ENCODE data around the gene VTI1B.
"Not testable (repeated sequence)": the region's sequence is repeated elsewhere in the genome, so short reads cannot be mapped to it uniquely, and the experiment has no call there.

Gene VTI1B, protein sequence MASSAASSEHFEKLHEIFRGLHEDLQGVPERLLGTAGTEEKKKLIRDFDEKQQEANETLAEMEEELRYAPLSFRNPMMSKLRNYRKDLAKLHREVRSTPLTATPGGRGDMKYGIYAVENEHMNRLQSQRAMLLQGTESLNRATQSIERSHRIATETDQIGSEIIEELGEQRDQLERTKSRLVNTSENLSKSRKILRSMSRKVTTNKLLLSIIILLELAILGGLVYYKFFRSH

DNA sequence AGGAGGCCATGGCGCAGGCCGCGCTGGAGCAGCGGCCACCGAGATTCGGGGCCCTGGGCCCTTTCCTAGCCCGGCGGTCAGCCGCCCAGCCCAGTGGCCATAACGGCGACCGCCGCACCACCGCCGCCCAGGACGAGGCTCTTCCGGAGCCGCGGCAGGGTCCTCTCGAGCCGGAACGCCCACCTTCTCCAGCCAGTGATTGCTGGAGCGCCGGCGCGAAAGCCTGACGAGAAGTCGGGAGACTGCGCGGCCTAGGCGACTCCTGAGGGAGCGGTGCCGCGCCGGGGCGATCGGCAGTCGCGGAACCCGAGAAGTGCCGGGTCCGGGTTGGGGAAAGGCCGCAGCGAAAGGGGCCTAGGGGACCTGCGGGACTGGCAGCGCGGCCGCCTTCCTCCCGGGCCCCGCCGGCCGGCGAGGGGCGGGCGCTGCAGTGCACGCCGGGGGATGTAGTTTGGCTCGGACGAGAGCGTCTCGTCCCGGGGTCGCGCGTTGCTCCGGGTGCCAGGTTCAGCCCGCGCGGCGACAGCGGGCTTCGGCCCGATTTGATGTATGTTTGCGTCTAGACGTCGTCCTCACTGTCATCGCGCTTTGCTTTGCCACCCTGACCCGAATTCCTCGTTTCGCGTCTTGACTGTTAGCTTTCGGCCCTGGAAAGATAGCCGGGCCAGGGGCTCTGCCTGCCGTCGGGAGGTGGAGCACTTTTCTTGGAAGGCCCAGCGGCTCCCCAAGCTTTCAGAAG is at the start of gene VTI1B:
Gene VTI1B, minus strand, starts transcription at position 153 of the 739 bp plus-strand sequence. Its CDS starts 143 bp downstream, at position 10.
- H3K4me3 ChIP-seq (ENCODE audit: low read depth, low read length): peak within 1 kb of the TSS; percentile 92
- TF ChIP-seq, protein P1, sequence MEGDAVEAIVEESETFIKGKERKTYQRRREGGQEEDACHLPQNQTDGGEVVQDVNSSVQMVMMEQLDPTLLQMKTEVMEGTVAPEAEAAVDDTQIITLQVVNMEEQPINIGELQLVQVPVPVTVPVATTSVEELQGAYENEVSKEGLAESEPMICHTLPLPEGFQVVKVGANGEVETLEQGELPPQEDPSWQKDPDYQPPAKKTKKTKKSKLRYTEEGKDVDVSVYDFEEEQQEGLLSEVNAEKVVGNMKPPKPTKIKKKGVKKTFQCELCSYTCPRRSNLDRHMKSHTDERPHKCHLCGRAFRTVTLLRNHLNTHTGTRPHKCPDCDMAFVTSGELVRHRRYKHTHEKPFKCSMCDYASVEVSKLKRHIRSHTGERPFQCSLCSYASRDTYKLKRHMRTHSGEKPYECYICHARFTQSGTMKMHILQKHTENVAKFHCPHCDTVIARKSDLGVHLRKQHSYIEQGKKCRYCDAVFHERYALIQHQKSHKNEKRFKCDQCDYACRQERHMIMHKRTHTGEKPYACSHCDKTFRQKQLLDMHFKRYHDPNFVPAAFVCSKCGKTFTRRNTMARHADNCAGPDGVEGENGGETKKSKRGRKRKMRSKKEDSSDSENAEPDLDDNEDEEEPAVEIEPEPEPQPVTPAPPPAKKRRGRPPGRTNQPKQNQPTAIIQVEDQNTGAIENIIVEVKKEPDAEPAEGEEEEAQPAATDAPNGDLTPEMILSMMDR (IDR thresholded peaks at IDR 0.05; ENCODE audit: low read depth, low read length): 0 out of 2 replicates have a peak, but pooled peaks have one; percentile 9

DNA sequence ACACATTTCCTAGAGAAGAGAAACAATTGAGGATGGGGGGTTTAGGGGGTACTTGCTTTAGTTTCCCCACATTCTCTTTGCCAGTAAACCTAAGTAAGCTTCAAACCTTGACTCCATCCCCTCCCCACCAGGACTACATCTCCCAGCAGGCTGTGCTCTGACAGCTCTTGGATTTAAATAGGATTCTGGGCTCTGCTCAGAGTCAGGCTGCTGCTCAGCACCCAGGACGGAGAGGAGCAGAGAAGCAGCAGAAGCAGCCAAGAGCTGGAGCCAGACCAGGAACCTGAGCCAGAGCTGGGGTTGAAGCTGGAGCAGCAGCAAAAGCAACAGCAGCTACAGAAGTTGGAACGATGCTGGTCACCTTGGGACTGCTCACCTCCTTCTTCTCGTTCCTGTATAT is 47.9 kb upstream of the VTI1B start:
- no peak overlapping the region for H3K4me3 ChIP-seq (ENCODE audit: low read depth, low read length)
- TF ChIP-seq, protein P1 (IDR thresholded peaks at IDR 0.05; ENCODE audit: low read depth, low read length): no peak

DNA sequence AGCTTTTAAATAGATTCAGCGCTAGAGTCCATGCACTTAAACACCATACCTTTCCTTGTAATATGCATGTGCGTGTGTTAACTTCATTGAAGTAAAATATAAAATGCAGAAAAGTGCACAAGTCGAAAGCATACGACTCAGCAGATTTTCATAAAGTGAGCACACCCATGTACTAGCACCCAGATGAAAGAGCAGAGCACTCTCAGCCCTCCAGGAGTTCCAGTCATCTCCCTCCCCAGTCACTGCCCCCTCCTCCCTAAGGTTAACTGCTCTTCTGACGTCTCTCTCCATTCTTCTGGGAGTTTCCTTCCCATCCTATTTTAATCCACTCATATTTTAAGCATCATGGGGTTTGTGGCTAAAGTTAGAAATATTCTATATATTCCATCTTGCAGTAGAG is 47.4 kb upstream of the VTI1B start:
- TF ChIP-seq, protein P1 (IDR thresholded peaks at IDR 0.05; ENCODE audit: low read depth, low read length): no peak
- H3K4me3 ChIP-seq (ENCODE audit: low read depth, low read length): no peak overlapping the region

DNA sequence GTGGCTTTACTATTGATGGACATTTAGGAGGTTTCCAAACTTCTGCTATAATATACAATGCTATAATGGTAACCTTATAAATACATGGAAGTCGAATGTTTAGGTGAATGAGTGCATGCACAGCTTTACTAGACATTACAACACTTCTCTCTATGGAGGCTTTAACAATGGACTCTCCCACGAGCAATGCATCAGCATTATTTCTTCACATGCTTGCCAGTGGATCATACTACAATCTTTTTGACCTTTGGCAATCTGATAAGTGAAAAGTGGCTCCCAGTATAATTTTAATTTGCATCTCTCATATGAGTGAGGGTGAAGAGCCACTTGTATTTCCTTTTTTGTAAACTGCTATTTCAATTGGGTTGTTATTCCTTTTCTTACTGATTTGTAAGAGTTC is 45.4 kb upstream of the VTI1B start:
- no peak overlapping the region for H3K4me3 ChIP-seq (ENCODE audit: low read depth, low read length)
- TF ChIP-seq, protein P1 (IDR thresholded peaks at IDR 0.05; ENCODE audit: low read depth, low read length): no peak

DNA sequence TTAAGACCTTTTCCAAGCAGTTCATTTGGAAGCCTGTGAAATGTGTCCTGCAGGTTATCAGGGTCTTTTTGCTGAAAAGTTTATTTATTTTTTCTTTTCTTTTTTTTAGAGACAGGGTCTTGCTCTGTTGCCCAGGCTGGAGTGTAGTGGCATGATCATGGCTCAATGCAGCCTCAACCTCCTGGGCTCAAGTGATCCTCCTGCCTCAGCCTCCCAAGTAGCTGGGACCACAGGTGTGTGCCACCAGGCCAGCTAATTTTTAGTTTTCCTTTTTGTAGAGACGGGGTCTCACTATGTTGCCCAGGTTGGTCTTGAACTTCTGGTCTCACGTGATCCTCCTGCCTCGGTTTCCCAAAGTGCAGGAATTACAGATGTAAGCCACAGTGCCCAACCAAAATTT is 45.0 kb upstream of the VTI1B start:
- not testable (repeated sequence) for H3K4me3 ChIP-seq (ENCODE audit: low read depth, low read length)

DNA sequence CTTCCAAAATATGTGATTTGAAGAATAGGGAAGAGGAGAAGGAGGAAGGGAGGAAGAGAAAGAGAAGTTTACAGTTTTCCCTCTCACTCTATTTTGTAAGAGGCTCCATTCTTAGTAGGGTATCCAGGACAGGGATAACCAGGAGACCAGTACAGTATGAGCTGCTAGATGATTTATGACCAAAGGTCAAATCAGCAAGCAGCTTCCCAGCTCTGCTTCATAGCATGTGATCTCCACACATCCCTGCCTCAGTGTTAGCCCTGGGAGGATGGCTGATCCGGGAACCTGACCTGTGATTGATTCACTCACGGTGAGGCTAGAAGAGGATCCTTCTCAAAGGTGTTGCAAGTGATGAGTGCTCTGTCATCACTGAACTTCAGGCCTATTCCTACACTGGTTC is 43.8 kb upstream of the VTI1B start:
- TF ChIP-seq, protein P1 (IDR thresholded peaks at IDR 0.05; ENCODE audit: low read depth, low read length): no peak
- no peak overlapping the region for H3K4me3 ChIP-seq (ENCODE audit: low read depth, low read length)

DNA sequence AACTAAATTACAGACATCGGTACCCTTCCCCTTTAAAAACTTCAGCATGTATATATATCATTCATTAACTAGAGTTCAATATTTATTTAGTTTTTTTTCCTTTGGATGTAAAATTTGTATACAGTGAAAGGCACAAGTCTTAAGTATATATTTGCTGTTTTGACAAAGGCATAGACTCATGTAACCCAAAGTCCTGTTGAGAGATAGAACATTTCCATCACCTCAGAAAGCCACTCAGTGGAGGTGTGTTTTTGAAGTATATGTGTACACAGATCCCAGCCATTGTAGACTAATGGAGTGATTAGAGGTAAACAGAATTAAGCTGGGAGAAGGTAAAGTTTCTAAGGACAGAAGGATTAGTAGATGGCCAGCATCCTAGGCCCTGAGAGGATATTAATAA is 42.6 kb upstream of the VTI1B start:
- no peak overlapping the region for H3K4me3 ChIP-seq (ENCODE audit: low read depth, low read length)
- TF ChIP-seq, protein P1 (IDR thresholded peaks at IDR 0.05; ENCODE audit: low read depth, low read length): no peak

Measured in WI38 (cell line).